Ascending aorta (tissue), 2 donors: ENCODE data around the gene GALNT9. TPM values are rescaled to one million over a fixed set of nuclear protein-coding genes. Genes with fewer than 3 reads are reported as not detected.

ENCODE experiments used
- DNase-seq, 2 donors: peaks; one replicate each; pipeline ENCODE4 v3.0.0-alpha.2; 2019; ENCODE audit warnings: low spot score in 2 of 2
- H3K27ac ChIP-seq, 2 donors: fragments of 200-600 bp; sonication (generic); one replicate each; pipeline ENCODE4 v1.5.1; 2016 to 2017; ENCODE audit warnings: mild to moderate bottlenecking in 1 of 2
- H3K27me3 ChIP-seq: fragments of 200-600 bp; sonication (generic); one replicate; pipeline ENCODE4 v1.5.1; 2017
- H3K36me3 ChIP-seq, 2 donors: fragments of 200-600 bp; sonication (generic); one replicate each; pipeline ENCODE4 v1.5.1; 2016
- H3K4me1 ChIP-seq, 2 donors: fragments of 200-600 bp; sonication (generic); one replicate each; pipeline ENCODE4 v1.5.1; 2016 to 2017; ENCODE audit warnings: mild to moderate bottlenecking in 1 of 2
- H3K4me3 ChIP-seq, 2 donors: fragments of 200-600 bp; sonication (generic); one replicate each; pipeline ENCODE4 v1.5.1; 2016 to 2017; ENCODE audit warnings: mild to moderate bottlenecking in 1 of 2
- H3K9me3 ChIP-seq, 2 donors: fragments of 200-600 bp; sonication (generic); one replicate each; pipeline ENCODE4 v1.5.1; 2016
- intact Hi-C: fragments of 100-400 bp; cut with DNase I; formaldehyde crosslinking; loops from one replicate; pipeline ENCODE4 v1.15.1; 2023
- total RNA-seq: library from RNA; depleted of rRNA; stranded (reverse); fragments of >200 nt; gene quantifications from one replicate; pipeline ENCODE4 v1.1.0, GENCODE V29; 2016
- TF ChIP-seq, protein P1 (sequence below), 3 experiments: fragments of 200-600 bp in 2 of 3; fragments of 450-650 bp in 1 of 3; sonication (generic) in 2 of 3; IDR thresholded peaks; one replicate each; pipeline ENCODE4 v1.5.1; 2016 to 2019; ENCODE audit warnings: antibody characterized with exemption in 3 of 3, mild to moderate bottlenecking in 1 of 3, moderate library complexity in 1 of 3

The GALNT9 gene
- total RNA-seq, 1 donor from 2014 or later: not detected

DNA sequence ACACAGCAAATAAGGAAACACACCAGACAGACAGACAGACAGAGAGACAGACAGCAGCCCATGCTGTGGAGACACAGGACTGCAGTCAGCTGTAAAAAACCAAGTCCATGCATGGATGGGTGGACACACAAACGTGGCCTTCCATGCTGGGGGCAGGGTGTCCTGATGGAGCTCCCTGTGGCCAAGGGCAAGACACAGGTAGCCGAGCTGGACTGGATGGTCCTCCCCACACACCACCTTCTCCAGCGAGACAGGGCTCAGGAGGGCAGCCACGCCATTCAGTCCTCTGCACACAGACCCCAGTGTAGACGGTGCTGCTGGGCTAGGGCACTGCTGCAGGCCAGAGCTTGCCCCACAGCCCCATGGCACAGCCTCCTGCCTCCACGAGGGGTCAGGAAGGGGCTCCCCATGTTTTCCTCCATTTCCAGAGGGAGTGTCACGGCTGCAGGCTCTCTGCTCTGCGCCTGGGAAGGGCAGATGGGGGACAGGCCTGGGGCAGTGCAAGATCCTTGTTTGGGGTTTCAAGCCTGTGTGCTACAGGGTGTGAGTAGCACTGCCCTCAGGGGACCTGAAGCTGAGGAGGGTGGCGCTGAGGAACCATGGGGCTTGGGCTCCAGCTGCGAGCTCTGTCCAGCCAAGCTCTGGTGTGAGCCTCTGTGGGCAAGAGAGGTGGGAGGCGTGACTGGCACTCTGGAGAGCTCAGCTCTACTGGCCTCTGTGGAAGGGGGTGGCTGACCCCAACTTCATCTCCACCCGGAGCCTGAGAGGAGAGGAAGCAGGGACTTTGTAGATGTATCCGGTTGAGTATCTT lies 67.9 kb downstream of the GALNT9 start:
- no peaks in the 10 kb centered on the region for H3K27me3 ChIP-seq
- intact Hi-C loops: no loop called here
- DNase-seq: no peak

DNA sequence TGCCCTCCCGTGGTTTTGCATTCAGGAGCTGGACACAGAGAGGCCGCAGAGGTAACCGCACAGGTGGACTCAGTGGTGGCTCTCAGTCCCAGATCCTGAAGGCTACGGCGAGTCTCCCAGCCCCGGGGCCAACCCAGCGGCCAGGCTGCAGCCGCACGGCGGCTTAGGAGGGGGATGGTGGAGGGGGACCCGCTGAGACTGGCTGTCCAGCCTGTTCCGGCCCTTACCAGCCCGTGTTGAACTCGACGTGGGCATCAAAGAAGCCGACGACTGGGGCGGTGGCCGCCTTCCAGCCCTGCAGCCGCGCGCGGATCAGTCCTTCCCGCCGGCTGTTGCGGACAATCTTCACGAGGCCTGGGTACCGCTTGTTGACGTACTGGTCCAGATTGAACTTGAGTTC lies 68.7 kb downstream of the GALNT9 start:
- intact Hi-C loops: no loop called here
- H3K27ac ChIP-seq: no peak overlapping the region
- H3K9me3 ChIP-seq: no peaks in the 10 kb centered on the region
- TF ChIP-seq, protein P1, sequence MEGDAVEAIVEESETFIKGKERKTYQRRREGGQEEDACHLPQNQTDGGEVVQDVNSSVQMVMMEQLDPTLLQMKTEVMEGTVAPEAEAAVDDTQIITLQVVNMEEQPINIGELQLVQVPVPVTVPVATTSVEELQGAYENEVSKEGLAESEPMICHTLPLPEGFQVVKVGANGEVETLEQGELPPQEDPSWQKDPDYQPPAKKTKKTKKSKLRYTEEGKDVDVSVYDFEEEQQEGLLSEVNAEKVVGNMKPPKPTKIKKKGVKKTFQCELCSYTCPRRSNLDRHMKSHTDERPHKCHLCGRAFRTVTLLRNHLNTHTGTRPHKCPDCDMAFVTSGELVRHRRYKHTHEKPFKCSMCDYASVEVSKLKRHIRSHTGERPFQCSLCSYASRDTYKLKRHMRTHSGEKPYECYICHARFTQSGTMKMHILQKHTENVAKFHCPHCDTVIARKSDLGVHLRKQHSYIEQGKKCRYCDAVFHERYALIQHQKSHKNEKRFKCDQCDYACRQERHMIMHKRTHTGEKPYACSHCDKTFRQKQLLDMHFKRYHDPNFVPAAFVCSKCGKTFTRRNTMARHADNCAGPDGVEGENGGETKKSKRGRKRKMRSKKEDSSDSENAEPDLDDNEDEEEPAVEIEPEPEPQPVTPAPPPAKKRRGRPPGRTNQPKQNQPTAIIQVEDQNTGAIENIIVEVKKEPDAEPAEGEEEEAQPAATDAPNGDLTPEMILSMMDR (IDR thresholded peaks at IDR 0.05): no peak
- no peaks in the 10 kb centered on the region for H3K36me3 ChIP-seq
- H3K4me3 ChIP-seq: no peak overlapping the region
- no peaks in the 10 kb centered on the region for H3K27me3 ChIP-seq
- no peaks in the 10 kb centered on the region for H3K4me1 ChIP-seq
- no peak for DNase-seq

More for the DNA sequence above, 67.9 kb downstream of the GALNT9 start:
- Histone ChIP-seq H3K27ac (no peak overlapping the region), H3K9me3 (no peaks in the 10 kb centered on the region), H3K4me3 (no peak overlapping the region), H3K4me1 (no peaks in the 10 kb centered on the region), H3K36me3 (no peaks in the 10 kb centered on the region)
- TF ChIP-seq, protein P1 (IDR thresholded peaks at IDR 0.05): no peak

DNA sequence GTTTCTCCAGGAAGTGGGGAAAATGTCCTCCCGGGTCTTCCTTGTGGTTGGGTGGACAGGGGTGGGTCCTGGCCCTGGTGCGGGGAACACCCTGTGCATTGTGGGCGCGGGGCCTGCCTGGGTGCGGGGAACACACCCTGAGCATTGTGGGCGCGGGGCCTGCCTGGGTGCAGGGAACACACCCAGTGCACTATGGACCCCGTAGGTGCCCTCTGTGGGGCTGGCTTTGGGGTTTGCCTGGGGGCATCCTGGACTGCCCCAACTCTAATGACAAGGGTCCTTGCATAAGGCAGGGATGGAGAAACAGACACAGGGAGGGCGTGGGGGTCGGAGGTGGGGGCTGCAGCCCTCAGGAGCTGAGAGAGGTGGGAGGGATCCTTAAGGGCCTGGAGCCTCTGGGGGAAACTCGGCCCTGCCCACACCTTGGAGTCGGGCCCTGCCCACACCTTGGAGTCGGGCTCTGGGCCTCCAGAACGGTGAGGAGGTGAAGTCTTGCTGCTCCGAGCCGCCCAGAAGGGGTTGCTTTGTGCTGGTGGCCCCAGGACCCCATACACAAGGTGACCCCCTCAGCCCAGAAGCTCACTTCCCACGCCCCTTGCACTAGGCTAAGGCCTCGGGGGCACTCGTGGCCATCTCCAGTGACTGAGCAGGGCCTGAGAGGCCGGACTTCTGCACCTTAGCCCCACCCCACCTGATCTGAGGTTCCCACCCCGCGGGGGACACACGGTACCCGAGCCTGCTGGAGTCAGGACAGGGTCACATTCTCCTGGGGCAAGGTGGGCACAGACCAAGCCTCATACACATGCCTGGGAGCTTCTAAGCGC lies 69.3 kb downstream of the GALNT9 start:
- no peaks in the 10 kb centered on the region for H3K36me3 ChIP-seq
- H3K4me1 ChIP-seq: no peaks in the 10 kb centered on the region
- no peak overlapping the region for H3K4me3 ChIP-seq
- TF ChIP-seq, protein P1 (IDR thresholded peaks at IDR 0.05): no peak
- no peak for DNase-seq
- no peak overlapping the region for H3K27ac ChIP-seq
- H3K27me3 ChIP-seq: no peaks in the 10 kb centered on the region
- H3K9me3 ChIP-seq: no peaks in the 10 kb centered on the region
- intact Hi-C loops: no loop called here

DNA sequence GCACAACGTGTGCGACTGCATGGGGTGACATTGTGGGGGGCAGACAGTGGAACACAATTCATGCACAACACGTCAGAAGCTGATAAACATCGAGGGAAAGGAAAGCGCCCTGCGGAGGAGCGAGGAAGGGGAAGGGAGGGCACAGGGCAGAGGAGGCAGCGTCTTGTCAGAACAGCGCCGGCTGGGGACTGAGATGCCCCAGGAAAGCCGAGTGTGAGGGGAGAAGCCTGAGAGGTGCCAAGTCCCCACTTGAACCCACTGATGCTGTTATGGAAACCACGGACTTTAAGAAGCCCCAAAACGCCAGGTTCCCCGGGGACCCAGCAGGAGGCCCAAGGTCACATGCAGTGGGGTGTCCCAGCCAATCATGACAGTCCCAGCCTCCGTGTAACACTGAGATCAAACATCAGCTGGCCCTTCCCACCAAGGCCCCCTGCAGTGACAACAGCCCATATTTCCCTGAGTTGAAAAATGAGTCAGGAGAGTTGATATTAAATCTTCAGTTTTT lies 70.0 kb downstream of the GALNT9 start:
- Histone ChIP-seq H3K27me3 (no peaks in the 10 kb centered on the region), H3K36me3 (no peaks in the 10 kb centered on the region), H3K9me3 (no peaks in the 10 kb centered on the region), H3K4me1 (no peaks in the 10 kb centered on the region), H3K27ac (no peak overlapping the region), H3K4me3 (no peak overlapping the region)
- TF ChIP-seq, protein P1 (IDR thresholded peaks at IDR 0.05): no peak
- DNase-seq: no peak
- intact Hi-C loops: no loop called here

DNA sequence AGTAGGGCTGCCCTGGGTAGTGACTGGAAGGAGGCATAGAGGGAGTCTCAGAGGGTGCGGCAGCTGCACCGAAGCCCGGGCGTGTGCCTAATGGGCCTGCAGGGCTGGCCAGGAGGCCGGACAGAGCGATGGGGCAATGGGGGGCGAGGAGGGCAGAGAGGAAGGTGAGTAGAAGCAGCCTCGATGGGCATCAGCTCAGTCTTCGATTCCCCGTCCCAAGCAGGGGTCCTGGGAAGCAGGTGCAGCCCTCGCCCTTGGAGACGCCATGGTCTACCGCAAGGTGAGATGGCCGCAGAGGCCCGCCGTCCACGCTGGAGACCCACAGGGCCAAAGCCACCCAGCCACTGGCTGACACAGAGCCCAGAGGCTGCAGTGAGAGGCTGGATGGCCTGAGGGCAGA lies 70.8 kb downstream of the GALNT9 start:
- Histone ChIP-seq H3K9me3 (no peaks in the 10 kb centered on the region), H3K36me3 (no peaks in the 10 kb centered on the region), H3K27me3 (no peaks in the 10 kb centered on the region), H3K4me3 (no peak overlapping the region), H3K4me1 (no peaks in the 10 kb centered on the region), H3K27ac (no peak overlapping the region)
- DNase-seq: no peak
- TF ChIP-seq, protein P1 (IDR thresholded peaks at IDR 0.05): no peak
- intact Hi-C loops: no loop called here
